Ureter (tissue), 1 donor: ENCODE results near the gene P4HB. TPM values are rescaled to one million over a fixed set of nuclear protein-coding genes. Genes with fewer than 3 reads are reported as not detected.

Source experiments
- DNase-seq: peaks from one replicate; pipeline ENCODE4 v3.0.0-alpha.2; 2020; ENCODE audit warnings: low spot score
- total RNA-seq: library from RNA; stranded (reverse); gene quantifications from one replicate; pipeline ENCODE4 v1.2.4, GENCODE V29; 2023
- donor health status: DM: yes; HTN: yes; CAD: no.

Gene P4HB
- 665 TPM for total RNA-seq

DNA sequence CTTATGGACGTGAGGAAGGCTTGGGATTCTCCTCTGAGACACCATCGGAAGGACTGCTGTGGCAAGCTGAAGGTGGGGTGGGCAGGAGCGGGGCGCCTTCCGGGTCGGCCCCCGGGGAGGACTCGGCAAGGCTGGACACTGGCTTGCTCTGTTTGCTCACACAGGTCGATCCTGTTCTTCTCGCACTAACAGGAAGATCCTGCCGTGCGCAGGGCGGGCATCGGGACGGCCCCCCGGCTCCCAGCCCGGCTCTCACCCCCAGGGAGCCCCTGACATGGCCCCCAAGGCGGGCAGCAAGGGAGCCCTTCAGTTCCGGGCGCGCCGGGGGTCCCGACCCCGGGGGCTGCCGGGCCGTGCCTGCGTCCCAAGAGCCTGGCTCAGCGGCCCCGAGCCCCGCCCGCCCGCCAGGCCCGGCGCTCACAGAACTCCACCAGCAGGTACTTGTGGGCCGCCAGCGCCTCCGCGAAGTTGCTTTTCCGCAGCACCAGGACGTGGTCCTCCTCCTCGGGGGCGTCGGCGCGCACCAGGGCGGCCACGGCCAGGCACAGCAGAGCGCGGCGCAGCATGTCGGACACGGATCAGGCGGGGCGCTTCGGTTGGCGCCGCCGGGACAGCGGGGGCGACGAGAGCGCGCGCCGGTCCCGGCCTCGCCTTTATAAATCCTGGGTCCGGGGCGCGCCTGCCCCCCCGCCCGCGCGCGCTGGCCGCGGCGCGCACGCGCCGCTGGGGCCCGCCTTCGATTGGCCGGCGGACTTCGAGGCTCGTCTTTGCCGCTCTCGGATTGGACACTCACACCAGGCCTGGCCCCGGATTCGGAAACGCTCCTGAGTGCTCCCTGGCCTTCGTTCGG is at the start of gene P4HB:
Gene P4HB, minus strand, starts transcription at position 630 of the 850 bp plus-strand sequence. Its CDS starts 64 bp downstream, at position 566.
- no peak for DNase-seq

DNA sequence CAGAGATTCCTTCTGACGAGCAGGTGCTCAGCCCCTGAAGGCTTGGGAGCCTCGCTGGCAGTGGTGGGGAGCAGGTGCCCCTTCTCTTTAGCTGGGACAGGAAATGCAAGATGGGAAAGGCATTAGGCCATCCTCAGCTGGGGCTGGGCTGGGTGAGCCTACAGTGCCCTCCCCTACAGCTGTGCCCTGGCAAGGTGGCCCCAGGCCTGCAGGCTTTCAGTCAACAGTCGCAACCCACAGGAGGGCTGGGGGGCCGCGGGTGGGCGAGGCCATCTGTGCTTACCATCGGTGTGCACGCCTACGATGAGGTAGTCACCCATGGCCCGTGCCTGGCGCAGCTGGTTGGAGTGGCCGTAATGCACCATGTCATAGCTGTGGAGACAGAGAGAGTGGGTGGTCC is 48.9 kb upstream of the P4HB start:
- no peak for DNase-seq

- DNase-seq = no peak
These were observed 48.5 kb upstream of the P4HB start for GRCh38 chr17:81908793-81909192.

DNA sequence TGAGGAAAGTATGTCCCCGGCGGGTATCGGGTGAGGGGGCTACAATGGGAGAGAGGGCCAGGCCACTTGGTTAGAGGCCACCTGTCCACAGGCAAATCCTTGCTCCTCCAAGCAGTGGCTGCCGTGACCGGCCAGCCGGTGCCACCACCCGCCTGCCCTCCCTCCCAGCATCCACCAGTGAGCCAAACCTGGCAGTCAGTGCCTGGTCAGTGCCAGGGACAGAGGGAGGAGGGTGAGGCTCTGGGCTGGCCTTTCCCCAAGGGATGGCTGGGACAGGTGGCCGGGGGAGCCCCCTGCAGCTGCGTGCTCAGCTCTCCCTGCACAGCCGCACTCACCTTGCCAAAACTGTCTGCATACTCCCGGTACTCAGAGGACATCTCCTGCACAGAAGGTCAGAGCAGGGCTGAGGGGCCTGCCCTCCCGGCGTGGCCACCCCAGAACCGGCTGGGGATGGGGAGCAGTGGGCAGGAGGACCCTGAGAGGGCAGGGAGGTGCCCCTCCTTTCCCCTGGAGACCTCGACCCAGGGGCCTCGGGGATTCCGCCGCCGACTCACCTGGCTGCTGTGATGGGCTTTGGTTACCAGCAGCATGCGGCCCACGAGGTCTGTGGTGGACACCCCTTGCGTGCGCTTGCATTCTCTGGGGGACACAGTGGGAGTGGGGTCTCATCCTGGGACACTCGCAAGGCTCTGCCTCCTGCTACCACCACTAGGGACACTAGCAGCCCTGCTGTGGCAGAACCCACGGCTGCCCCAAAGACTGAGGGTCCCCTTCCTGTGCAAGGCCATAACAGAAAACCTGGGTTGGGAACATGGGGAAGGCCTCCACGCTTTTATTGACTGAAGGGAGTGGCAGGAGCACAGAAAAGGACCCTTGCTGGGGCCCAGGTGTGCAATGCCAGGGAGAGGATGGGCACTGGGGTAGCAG is 47.1 kb upstream of the P4HB start:
- DNase-seq = no peak

DNA sequence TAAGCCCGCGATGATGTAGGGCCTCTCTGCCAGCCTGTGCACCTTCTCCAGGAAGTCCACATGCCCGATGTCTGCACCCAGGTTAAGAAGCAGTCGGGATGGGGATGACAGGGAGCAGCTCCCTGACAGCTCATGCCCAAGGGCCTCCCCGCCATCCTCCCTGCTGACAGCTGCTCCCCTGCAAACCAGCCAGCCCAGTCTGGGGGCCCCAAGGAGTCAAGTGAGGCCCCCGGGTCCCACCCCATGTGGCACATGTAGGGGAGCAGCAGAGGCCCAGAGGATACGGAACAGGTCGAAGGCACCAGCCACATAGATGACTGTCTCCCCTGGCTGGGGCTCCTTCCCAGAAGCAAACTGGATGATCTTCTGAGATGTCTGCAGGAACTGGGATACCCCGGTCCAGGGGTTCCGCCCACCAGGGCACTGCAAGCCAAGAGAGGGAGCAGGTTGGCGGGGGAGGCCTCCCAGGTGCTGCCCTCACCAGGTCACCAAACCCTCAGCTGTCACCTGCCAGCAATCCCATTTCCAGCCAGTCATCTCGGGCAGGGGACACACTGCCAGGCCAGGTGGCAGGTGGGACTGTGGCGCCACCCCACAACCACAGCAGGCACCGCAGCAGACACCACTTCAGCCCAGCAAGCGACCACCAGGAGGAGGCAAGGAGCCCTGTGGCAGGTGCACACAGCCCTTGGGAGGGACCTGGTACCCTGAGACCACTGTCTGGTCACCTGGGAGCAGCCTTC is 46.3 kb upstream of the P4HB start:
- no peak for DNase-seq

DNA sequence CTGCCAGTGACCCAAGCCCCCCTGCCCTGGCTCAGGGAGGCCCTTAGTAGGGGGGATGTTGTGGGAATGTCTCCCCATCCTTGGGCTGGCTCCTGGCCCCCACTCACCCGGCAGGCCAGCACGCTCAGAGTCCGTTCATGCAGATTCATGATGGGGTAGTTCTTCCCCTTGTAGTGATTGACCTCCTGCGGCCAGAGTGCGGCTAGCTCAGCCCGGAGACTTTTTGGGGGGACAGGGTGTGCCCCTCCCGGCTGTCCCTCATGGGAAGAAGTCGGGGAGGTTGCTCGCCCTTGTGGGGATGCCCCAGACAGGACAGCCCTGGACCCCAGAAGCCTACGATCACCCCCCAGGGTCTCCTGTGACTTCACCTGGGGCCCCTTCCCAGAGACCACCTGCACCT is 45.7 kb upstream of the P4HB start:
- no peak for DNase-seq

GRCh38 chr17:81905424-81905875 is 45.1 kb upstream of the P4HB start:
- no peak for DNase-seq

DNA sequence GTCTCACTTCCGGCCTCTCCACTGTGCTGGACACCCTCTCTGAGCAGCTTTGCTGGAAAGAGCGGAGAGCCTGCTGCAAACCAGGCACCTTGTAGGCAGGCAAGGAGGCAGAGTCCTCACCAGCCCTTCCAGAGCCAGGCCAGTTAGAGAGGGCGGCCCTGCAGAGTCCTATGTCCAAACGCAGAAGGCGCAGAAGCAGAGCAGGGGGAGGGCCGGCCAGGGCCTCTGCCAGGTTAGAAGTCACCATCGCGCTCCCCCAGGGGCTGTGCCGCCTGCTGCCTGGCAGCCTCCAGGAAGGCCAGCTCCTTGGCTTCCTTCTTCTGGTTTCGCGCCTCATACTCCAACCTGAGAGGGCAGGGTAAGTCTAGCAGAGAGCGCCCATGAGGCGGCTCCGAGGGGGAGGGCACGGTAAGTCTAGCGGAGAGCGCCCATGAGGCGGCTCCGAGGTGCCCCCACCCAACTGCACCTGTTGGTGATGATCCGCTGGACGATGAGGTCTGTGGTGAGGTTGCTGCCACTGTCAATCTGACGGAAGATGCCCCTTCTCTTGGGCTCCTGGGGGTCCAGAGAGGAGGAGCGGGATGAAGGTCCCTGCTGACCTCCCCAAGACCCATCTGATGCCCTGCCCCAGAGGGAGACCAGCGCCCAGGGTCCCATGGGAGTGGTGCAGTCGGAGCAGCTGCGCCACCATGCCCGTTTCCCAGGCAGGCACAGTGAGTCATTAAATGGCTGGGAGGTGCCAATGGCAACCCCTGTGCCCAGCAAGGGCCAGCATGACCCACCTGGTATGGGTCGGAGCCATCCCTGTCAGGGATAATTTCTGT is 44.5 kb upstream of the P4HB start:
- no peak for DNase-seq

DNA sequence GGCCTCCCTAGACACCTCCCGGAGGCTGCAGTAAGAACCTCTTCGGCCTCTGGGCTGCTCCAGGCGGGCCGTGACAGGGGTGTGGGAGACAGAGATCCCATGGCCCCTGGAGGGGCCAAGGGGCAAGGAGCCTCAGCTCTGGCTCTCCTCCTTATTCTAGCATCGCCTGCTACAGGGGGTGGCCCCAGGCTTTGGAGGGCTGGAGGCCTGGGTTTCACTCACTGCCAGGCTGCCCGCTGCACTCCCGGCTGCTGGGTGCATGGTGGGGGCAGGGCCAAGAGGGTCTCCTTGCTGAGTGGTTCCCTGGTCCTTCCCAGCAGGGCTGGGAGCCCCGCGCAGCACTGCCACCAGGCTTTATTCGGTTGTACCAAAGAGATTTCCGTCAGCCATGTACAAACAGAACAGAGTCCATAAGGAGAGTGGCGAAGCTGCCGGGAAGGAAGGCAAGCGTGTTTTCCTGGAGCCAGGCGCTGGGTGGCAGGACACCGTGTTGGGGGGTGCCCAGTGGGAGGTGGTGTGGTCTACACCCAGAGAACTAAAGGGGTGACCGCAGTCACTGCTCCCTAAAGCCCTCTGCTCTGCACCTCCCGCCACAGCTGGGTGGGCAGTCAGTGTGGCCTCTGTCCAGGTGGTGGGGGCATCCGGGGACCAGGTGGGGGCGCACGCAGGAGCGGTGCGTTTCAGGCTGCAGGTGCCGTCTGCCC is 43.7 kb upstream of the P4HB start:
- no peak for DNase-seq

DNA sequence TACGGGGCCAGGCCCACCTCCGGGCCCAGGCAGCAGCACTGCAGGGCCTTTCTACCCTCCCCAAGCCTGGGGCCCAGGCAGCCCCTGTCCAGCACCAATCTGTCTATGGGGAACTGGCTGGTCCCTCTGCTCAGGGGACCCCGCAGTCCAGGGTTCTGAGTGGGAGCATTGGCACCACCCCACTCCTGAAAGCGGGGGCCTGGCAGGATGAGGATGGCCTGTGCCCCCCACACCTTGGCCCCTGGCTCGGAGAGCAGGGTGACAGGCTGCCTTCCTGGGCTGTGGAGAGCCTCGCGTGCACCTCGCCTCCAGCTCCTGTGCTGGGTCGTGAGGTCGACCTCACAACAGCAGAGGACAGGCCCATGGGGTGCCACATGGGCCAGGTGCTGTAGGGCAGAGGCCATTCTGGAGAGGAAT is 43.1 kb upstream of the P4HB start:
- no peak for DNase-seq

DNA sequence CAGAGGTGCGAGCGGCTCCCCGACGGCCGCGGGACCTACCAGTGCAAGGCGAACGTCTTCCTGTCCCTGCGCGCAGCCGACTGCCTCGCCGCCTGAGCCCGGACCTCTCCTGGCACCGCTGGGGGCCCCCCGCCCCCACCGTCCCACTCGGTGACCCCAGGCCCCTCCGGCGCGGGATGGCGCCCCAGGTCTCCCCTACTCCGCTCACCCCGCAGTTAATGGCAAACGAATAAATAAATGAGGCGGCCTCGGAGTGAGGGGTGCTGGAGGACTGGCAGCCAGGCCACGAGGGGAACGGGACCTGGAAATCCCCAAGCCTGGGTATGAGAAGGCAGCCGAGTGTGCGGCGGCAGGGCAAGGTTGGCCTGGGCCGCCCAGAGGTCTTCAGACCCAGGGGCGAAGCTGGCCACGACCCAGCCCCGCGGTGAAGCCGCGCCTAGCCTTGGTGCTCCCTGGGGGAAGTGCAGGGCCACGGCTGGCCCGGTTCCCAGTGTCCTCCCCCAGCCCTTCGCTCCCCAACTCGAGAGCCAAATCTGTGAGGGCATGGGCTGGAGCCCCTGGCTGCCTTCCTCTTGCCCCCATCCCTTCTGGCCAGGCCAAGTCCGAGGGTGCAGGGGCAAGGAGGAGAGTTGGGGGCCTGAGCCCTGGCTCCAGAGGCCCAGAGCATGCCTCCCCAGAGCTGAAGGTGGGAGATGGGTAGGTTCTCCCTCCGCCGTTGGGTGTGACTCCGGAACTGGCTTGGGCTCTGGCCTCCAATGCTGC is 42.5 kb upstream of the P4HB start:
- no peak for DNase-seq

DNA sequence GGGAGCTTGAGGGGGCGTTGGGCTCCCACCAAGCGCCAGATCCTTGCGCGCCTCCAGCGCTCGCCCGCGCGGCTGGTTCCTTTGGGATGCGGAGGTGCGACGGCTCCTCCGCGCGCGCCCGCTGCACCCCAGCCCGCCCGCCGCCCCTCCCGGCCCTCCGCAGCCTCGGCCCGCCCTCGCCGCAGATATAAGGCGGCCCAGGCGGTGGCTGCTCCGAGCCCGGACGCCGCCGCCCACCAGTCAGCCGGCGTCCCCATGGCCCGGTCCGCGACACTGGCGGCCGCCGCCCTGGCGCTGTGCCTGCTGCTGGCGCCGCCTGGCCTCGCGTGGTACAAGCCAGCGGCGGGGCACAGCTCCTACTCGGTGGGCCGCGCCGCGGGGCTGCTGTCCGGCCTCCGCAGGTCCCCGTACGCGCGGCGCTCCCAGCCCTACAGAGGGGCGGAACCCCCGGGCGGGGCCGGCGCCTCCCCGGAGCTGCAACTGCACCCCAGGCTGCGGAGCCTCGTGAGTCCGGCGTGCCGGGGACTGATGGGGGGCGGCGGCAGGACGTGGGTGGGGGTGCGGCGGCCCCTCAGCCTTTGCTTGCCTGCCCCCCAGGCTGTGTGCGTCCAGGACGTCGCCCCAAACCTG is 41.8 kb upstream of the P4HB start, which contains the start of gene NPB:
Gene NPB, plus strand, starts transcription at position 216 of the 630 bp plus-strand sequence. Its CDS starts 40 bp downstream, at position 256.
- no peak for DNase-seq

GRCh38 chr17:81901167-81902022 is 41.1 kb upstream of the P4HB start:
- no peak for DNase-seq

DNA sequence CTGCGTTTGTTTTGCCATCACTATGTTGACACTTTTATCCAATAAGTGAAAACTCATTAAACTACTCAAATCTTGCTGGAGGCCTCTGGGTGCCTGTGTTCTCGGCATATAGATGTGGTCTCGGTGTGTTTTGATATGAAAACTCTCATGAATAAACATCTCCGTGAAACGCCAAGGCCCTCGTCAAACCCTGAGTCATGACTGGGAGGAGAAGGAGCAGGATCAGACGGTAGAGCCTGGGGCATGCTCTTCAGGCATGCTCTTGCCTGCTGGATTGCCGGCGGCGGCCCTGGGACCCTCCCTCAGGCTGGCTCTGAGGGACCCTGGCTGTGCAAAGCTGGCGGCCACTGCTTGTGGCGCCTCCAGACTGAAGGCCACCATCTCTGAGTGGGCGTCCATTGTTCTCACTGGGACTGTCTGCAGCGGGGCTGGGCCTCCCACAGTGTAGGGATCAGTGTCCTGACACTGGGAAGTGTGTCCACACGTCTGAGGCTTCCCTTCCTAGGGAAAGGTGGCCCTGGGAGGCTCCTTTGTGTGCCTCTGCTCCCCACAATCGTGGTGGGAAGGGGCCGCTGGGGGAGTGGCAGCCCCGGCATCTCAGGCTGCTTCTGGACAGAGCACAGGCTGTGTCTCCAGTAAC is 40.0 kb upstream of the P4HB start:
- no peak for DNase-seq

DNA sequence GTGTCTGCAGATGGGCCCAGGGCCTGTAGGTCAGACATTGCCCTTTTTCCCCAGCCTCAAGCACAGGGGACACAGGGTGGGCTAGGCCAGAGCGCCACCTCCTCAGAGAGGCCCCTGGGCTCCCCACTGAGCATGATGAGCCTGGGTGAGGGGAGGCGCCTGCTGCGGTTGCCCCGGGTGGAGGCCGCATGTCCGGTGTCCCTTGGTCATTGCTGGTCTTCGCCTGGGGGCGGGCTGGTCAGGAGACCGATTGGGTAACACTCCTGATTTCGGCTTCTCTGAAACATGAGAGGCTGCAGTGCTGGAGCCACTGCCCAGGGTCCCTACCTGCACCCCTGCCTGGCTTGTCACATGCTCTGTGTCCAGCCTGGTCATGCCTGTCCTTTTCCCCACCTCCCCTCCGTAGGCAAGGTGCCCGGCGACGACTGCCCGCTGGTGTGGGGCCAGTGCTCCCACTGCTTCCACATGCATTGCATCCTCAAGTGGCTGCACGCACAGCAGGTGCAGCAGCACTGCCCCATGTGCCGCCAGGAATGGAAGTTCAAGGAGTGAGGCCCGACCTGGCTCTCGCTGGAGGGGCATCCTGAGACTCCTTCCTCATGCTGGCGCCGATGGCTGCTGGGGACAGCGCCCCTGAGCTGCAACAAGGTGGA is 39.3 kb upstream of the P4HB start:
- DNase-seq = no peak

GRCh38 chr17:81898885-81899284 is 38.5 kb upstream of the P4HB start:
- DNase-seq = no peak
